NCI-H1048 (cell line): Measurements from ENCODE around the gene ARHGAP6.

Source experiments
- DNase-seq: peaks from one replicate; lab custom pipeline; 2025; lab: John Stamatoyannopoulos, UW

Gene ARHGAP6

DNA sequence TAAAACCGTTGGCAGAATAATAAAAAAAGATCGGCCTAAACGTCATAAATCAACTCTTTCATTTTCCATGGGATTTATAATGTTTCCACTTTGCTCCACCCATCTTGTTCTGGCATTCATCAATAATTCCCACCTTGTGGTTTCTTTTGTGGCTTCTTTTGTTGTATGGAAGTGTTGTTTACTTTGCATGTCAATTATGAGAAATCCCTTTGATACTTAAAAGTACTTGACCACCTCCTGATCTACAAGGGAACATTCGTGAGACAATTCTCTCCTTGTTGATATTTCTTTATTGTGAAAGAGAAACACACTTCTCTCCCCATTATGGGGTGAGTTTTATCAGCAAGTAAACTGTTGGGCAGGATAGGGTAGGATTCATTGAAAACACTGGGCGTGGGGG, 369.7 kb downstream of the ARHGAP6 start:
- no peak for DNase-seq

DNA sequence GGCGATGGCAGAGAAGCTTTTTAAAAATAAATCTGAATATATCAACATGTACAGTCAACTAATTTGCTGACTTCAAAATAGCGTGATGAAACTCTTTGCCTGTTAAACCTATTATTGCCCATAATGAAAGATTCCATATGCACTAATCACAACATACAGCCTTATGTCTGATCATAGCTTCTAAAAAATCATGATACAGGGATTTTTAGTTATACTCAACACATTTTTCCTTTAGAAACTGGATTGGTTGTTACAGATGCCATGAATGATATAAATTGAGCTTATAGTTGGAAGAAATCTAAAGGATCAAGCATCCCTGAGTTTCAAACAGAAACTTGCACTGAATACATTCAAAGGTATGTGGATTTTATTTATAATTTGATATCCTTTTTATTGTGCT, 372.6 kb downstream of the ARHGAP6 start, which contains the start of gene AMELX:
AMELX (plus strand) TSS at position 301 of the 400 bp plus-strand sequence. CDS start 1,376 bp downstream, outside the sequence.
- DNase-seq, result no peak

DNA sequence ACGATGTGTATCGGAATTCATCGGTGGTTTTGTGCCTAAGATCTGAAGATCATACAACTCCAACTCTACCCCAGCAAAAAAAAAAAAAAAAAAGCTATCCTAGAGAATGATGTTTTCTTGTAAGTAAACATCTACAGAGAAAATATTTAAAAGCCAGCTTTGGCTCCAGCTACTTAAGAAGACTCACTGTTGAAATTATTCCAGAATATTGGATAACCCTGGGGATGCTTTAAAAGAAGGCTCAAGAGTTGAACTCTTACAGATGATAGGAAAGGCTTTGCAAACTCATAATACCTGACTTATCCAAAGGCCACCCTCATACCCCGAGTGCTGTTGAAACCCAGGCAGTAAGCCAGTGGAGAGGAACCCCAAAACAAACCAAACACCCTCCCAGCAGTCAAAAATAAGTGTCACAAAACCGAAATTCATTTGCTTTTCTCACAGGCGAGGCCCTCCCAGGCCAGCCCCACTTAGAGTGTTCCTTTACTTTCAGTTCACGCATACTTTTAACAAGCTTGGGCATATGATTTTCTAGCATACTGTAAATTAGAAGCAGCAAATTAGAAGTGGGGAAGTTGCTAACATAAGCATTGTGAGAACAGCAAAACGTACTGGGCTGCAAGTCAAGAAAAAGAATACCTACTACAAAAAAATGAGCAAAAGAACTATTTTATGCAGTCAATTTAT, 375.2 kb downstream of the ARHGAP6 start:
- no peak for DNase-seq

GRCh38 chrX:11287505-11287904, 378.2 kb downstream of the ARHGAP6 start:
- DNase-seq, result no peak

DNA sequence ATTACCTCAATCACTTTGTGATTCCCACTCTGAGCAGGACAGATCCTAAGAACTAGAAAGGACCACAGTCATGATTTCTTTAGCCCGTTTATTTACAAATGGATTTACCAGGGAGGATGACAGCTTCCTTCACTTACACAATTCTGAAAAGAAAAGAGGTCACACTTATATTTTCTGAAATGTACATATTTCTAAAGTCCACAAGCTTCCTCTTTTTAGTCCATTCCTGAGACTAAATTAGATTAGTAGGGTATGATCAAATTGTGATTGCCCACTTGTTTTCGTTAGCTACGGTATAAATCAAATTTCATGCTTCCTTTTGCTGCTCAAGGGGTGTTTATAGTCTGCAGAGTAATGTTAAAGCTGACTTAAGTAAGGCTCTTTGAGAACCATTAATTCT, 380.1 kb downstream of the ARHGAP6 start:
- no peak for DNase-seq

- DNase-seq, result no peak
These were observed 383.7 kb downstream of the ARHGAP6 start for GRCh38 chrX:11282043-11282442.

DNA sequence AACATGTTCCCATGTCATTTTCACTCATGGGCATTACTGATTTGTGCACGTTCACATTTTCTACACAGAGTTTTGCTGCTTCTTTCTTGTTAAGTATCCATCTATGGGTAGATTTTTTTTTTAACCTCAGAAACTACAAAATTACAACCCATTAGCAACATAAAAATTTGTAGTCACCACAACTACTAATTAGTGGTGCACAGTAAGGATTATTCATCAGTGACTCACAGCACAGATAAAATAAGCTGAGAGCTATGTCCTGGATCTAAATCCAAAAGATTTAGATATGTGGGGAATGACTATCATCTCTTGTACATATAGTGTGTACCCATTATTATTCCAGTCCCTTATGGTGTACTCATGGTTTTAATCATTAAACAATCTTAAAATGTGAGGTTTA, 392.2 kb downstream of the ARHGAP6 start:
- no peak for DNase-seq

- no peak for DNase-seq
These were observed 392.9 kb downstream of the ARHGAP6 start for GRCh38 chrX:11272863-11273262.

- no peak for DNase-seq
These were observed 393.4 kb downstream of the ARHGAP6 start for GRCh38 chrX:11272290-11272689.

GRCh38 chrX:11269996-11270395, 395.7 kb downstream of the ARHGAP6 start:
- no peak for DNase-seq

DNA sequence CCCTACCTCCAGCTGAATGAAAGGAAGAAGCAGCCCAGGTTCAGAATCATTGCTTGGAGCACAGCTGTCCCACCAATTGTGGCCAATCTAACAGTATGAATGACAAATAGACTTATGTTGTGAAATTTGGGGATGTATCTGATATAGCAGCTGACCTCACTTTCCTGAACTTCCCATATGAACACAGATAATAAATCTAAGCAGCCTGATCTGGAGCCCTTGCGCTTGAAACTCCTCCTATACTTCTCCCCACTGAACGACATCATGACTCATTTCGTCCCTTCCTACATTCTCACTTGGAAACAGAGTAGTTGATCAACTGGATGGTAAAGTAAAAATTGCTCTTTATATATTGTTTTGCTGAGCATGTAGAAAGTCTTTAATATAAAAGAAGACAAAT, 396.7 kb downstream of the ARHGAP6 start:
- DNase-seq, result no peak

DNA sequence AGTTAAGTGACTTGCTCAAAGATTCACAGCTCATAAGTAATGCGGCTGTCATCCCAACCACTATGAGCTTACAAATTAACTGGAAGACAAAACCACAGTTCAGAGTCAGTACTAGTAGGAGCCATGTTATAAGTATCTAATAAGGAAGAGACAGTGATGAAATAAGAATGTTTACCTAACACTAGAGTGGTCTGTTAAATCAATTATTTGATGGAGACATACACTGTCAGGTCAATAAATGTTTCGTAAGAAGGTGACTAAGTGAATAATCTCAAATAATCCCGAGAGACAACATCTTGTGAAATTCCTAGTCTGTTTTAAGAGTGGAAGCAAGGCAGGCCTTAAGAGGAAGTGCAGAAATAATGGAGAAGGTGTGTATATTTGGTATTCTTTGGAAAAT, 398.3 kb downstream of the ARHGAP6 start:
- DNase-seq, result no peak

GRCh38 chrX:11266573-11267003, 399.1 kb downstream of the ARHGAP6 start:
- no peak for DNase-seq

DNA sequence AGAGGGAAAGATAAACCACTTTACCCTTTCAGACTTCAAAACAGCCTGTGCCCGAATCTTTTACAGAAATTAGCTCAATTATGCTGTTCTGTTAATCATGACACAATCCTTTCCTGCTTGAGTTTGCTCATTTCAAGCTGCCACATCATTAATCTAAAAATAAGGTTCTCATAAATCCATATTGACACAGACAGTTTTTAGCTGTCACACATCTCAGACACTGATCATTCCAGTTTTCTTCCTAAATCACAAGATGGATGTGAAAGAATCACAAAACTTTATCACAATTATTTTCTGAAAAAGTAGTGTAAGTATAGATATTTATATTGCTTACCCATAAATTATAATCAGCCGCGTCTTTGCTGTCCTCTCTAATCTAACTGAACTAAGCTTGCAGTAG, 400.4 kb downstream of the ARHGAP6 start:
- DNase-seq, result no peak

DNA sequence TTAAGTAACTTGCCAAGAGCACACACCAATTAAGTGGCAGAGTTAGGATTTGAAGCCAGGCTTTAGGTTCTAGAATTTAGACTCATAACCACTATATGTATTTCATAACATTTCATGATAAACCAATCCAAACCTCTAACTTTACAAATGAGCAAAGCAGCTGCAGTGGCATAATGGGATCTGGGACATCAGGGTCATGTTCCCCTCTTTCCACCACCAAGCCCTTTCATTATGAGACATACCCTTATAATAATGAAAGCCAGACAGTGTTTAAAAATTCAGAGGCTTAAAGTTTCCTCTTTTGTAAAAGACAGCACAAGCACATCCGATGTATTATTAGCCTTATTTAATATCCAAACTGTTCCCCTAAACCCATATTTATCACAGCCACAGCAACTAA, 400.8 kb downstream of the ARHGAP6 start:
- no peak for DNase-seq

GRCh38 chrX:11261260-11261659, 404.5 kb downstream of the ARHGAP6 start:
- no peak for DNase-seq

GRCh38 chrX:11259437-11259836, 406.3 kb downstream of the ARHGAP6 start:
- DNase-seq, result no peak

DNA sequence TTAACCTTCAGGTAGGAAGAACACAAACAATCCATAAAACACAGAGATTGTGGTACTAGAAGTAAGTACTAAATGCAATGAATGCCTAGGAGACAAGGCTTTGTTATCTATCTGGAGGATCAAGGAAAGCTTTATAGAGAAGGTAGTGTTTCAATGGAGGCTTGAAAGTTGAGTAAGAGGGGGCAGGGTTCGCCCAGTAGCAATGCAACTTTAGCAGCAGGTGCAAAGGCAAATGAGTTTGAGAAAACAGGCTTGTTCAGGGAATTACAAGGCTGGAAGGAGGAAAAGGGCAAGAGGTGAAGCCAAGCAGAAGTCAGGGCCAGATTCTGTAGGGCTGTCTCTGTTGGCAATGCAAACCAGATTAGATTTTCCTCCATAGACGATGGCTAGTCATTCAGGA, 408.0 kb downstream of the ARHGAP6 start:
- DNase-seq, result no peak

GRCh38 chrX:11257290-11257689, 408.4 kb downstream of the ARHGAP6 start:
- DNase-seq, result no peak

GRCh38 chrX:11254417-11255109, 411.2 kb downstream of the ARHGAP6 start:
- no peak for DNase-seq

DNA sequence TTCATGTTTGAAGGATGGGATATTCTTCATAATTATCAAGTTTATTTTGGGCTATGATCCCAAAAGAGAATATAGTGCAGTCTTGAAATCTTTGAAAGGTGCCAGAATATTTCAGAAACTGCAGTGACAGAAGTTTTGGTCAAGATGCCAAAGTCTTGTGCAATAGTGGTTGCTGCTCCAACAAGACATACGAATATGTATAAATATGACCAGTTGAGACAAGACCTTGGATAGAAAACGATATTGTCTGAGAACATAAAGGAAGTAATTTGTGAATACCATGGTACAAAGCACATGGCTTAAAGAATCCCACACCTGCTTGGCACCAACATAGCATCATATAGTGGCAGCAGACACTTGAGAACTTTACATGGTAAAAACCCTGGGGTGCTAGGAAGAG, 421.1 kb downstream of the ARHGAP6 start:
- no peak for DNase-seq

GRCh38 chrX:11242704-11243103, 423.0 kb downstream of the ARHGAP6 start:
- DNase-seq, result no peak

GRCh38 chrX:11241720-11242119, 424.0 kb downstream of the ARHGAP6 start:
- DNase-seq, result no peak

GRCh38 chrX:11239230-11239629, 426.5 kb downstream of the ARHGAP6 start:
- no peak for DNase-seq
